ENCODE results near the gene HAUS2. TPM values are rescaled to one million over a fixed set of nuclear protein-coding genes. Genes with fewer than 3 reads are reported as not detected.
"Not testable (repeated sequence)": the region's sequence is repeated elsewhere in the genome, so short reads cannot be mapped to it uniquely, and the experiment has no call there.

The HAUS2 gene
- total and polyA plus RNA-seq, 9 donors = 11.1 to 22.9 (median 17.8) TPM

DNA sequence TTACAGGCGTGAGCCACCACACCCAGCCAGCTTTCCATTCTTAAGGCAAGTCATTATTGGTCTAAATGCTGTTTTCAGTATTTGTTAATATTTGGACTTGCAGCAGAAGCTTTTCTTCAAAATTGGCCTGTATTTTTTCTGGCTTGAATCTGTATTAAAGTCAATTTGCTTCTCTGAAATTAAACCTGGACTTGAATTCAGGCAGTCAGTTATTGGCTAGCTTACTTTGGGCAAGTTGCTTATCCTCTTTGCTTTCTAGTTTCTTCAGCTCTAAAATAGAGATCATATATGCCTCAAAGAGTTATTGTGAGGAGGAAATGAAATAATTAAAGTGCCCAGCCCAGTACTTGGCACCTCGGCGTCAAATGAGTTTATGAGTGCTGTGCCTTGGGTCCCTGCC lies 44.1 kb downstream of the HAUS2 start:
- Histone ChIP-seq H3K9me3 (no peaks in the 10 kb centered on the region), H3K4me3 (no peak overlapping the region), H3K4me1 (ENCODE audit: insufficient read depth) (peaks cover 13% of the 10 kb centered on the region), H3K27ac (peak overlapping the region; percentile 70 to 74), H3K27me3 (no peaks in the 10 kb centered on the region), H3K36me3 (no peaks in the 10 kb centered on the region)
- TF ChIP-seq EP300 (IDR thresholded peaks at IDR 0.05) = no peak
- no peak for TF ChIP-seq POLR2A (IDR thresholded peaks at IDR 0.05)
- TF ChIP-seq, protein P1, sequence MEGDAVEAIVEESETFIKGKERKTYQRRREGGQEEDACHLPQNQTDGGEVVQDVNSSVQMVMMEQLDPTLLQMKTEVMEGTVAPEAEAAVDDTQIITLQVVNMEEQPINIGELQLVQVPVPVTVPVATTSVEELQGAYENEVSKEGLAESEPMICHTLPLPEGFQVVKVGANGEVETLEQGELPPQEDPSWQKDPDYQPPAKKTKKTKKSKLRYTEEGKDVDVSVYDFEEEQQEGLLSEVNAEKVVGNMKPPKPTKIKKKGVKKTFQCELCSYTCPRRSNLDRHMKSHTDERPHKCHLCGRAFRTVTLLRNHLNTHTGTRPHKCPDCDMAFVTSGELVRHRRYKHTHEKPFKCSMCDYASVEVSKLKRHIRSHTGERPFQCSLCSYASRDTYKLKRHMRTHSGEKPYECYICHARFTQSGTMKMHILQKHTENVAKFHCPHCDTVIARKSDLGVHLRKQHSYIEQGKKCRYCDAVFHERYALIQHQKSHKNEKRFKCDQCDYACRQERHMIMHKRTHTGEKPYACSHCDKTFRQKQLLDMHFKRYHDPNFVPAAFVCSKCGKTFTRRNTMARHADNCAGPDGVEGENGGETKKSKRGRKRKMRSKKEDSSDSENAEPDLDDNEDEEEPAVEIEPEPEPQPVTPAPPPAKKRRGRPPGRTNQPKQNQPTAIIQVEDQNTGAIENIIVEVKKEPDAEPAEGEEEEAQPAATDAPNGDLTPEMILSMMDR (IDR thresholded peaks at IDR 0.05) = no peak
- DNase-seq = no peak
- WGBS, 3 donors = 59 to 61% (median 61%) methylated on average over 3 of the region's 3 CpGs
- intact Hi-C loops (cut with DNase I) = no loop called here

DNA sequence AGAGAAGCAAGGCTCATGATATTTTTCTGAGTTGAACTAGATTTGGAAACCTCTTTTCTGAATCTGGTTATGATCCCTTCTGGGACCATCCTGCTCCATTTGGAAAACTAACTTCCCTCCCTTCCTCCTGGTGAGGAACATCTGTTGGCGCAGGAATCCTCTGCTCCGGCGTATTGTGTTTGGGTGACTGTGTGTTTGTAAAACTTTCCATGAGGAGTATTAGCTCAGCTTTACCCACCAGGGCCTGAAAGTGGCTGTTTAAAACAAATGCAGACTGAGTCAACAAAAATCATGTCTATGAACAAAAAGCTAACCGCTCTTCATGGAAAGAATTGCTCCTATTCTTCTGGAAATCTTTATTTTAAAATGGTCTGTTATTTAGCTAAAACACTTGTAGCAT lies 44.5 kb downstream of the HAUS2 start:
- intact Hi-C loops (cut with DNase I) = no loop called here
- peaks cover 13% of the 10 kb centered on the region for H3K4me1 ChIP-seq (ENCODE audit: insufficient read depth)
- H3K36me3 ChIP-seq = no peaks in the 10 kb centered on the region
- H3K9me3 ChIP-seq = no peaks in the 10 kb centered on the region
- H3K4me3 ChIP-seq = no peak overlapping the region
- TF ChIP-seq, protein P1 (IDR thresholded peaks at IDR 0.05) = no peak
- no peak for TF ChIP-seq EP300 (IDR thresholded peaks at IDR 0.05)
- TF ChIP-seq POLR2A (IDR thresholded peaks at IDR 0.05) = no peak
- no peaks in the 10 kb centered on the region for H3K27me3 ChIP-seq
- peak overlapping the region; percentile 70 to 74 for H3K27ac ChIP-seq
- peak in 3 of 5 donors; percentile 45 to 61 (median 51) for DNase-seq
- 10 to 18% (median 15%) methylated on average over 4 of the region's 4 CpGs for WGBS, 3 donors

DNA sequence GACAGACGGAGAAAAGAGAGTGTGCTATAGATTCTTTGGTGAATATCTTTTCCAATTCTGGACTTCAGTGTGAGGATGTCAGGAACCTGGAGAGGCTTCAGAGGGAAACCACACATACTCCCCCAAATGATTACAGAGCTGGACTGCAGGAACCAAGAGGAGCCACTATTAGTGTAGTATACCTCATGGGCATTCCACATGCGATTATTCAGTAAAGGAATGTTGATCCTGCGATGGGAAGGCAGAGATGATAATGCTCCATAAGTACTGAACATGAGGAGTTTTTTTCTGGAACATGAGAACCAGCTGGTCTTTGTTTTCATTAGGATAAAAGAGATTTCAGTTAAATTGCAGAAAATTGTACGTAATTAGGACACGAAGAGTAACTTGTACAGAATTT lies 45.5 kb downstream of the HAUS2 start:
- 14 to 28% (median 17%) methylated on average over 5 of the region's 5 CpGs for WGBS, 3 donors
- Histone ChIP-seq H3K4me3 (no peak overlapping the region), H3K27me3 (no peaks in the 10 kb centered on the region), H3K4me1 (ENCODE audit: insufficient read depth) (peaks cover 13% of the 10 kb centered on the region), H3K27ac (peak overlapping the region in 1 of 2 donors; percentile 70), H3K36me3 (no peaks in the 10 kb centered on the region), H3K9me3 (no peaks in the 10 kb centered on the region)
- no peak for TF ChIP-seq POLR2A (IDR thresholded peaks at IDR 0.05)
- TF ChIP-seq, protein P1 (IDR thresholded peaks at IDR 0.05) = no peak
- TF ChIP-seq EP300 (IDR thresholded peaks at IDR 0.05) = no peak
- no peak for DNase-seq
- intact Hi-C loops (cut with DNase I) = no loop called here

DNA sequence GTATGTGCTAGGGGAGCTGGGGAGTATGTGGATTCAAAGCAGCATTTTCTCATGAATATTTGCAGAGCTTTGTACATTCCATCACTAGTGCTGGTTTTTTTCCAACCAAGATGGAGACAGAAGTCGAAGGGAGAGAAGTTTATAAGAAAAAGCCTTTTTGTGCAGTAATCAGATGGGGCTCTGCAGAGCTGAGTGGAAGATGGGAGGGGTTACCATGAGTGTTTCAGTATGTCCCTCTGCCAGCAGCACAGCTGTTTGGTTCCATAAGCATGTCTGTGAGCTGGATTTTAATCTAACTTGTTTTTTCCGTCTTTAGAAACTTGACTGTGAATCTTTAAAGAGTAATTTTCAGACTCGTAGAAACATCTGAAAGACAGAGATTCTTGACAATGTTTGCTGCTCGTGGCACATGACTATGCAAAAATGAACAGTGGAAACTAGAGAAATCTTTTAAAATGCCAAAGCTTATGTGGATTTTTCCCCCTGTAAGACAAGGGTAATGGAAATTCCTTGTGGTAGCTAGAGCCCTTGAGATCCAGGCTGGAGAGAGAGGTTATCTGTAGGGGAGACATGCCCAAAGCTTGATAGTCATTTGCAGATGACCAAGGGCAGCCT lies 47.1 kb downstream of the HAUS2 start:
- Histone ChIP-seq H3K36me3 (no peaks in the 10 kb centered on the region), H3K4me1 (ENCODE audit: insufficient read depth) (peaks cover 13% of the 10 kb centered on the region), H3K27me3 (no peaks in the 10 kb centered on the region), H3K27ac (peak overlapping the region in 1 of 2 donors; percentile 36), H3K9me3 (no peaks in the 10 kb centered on the region), H3K4me3 (no peak overlapping the region)
- no peak for DNase-seq
- intact Hi-C loops (cut with DNase I) = no loop called here
- WGBS, 3 donors = 4 to 15% (median 11%) methylated on average over 4 of the region's 4 CpGs
- TF ChIP-seq EP300 (IDR thresholded peaks at IDR 0.05) (no peak), POLR2A (IDR thresholded peaks at IDR 0.05) (no peak)
- TF ChIP-seq, protein P1 (IDR thresholded peaks at IDR 0.05) = no peak

DNA sequence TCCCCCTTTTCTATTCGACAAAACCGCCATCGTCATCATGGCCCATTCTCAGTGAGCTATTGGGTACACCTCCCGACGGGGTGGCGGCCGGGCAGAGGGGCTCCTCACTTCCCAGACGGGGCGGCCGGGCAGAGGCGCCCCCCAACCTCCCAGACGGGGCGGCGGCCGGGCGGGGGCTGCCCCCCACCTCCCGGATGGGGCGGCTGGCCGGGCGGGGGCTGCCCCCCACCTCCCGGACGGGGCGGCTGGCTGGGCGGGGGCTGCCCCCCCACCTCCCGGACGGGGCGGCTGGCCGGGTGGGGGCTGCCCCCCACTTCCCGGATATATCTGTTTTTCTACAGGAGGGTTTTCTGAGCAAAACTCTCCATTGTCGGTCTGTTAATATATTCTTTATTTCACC lies 52.7 kb downstream of the HAUS2 start:
- intact Hi-C loops (cut with DNase I) = not testable (repeated sequence)

More for the DNA sequence above, 52.7 kb downstream of the HAUS2 start:
- WGBS, 3 donors = 94 to 97% (median 96%) methylated on average over 18 to 30 of the region's 30 CpGs
- peaks cover 10% of the 10 kb centered on the region for H3K4me1 ChIP-seq (ENCODE audit: insufficient read depth)
- not testable (repeated sequence) for H3K4me3 ChIP-seq, H3K9me3 ChIP-seq, DNase-seq, H3K27me3 ChIP-seq, H3K27ac ChIP-seq, H3K36me3 ChIP-seq
